ENCODE data around the gene HNRNPA3. TPM values are rescaled to one million over a fixed set of nuclear protein-coding genes. Genes with fewer than 3 reads are reported as not detected.
"Not testable (repeated sequence)": the region's sequence is repeated elsewhere in the genome, so short reads cannot be mapped to it uniquely, and the experiment has no call there.

The HNRNPA3 gene
- total and polyA plus RNA-seq, 2 experiments from 2014 or later = 15.0 to 51.0 TPM

GRCh38 chr2:177179227-177179626 is 33.4 kb upstream of the HNRNPA3 start:
- Histone ChIP-seq H3K9ac (no peak overlapping the region), H3F3A (ENCODE audit: insufficient read depth) (no peaks in the 10 kb centered on the region), H3K27me3 (replicated peaks; ENCODE audit: insufficient read depth) (no peaks in the 10 kb centered on the region), H3K4me2 (ENCODE audit: unreplicated experiment) (no peak overlapping the region), H3K9me3 (ENCODE audit: low read depth) (no peaks in the 10 kb centered on the region), H3K4me1 (ENCODE audit: insufficient read depth) (no peaks in the 10 kb centered on the region; the same call in 1 of the 2 replicates), H3K4me3 (no peak overlapping the region), H4K20me1 (ENCODE audit: insufficient read depth) (no peaks in the 10 kb centered on the region), H2AFZ (no peak overlapping the region), H3K36me3 (ENCODE audit: low read depth) (no peaks in the 10 kb centered on the region), H3K9me2 (ENCODE audit: insufficient read depth) (no peaks in the 10 kb centered on the region), H3K79me2 (ENCODE audit: insufficient read depth) (no peaks in the 10 kb centered on the region), H3K27ac (no peak overlapping the region)
- TF ChIP-seq EZH2 (IDR thresholded peaks at IDR 0.05; ENCODE audit: insufficient read depth, poor library complexity, severe bottlenecking) (no peak), EZH2phosphoT487 (IDR thresholded peaks at IDR 0.05; ENCODE audit: insufficient read depth, low read depth) (no peak)
- no peak for DNase-seq
- in situ Hi-C loops (cut with MboI) = no loop called here
- 62% methylated on average over 2 of the region's 2 CpGs for WGBS, 2 experiments (ENCODE audit: low coverage in 1 of 2, low lambda C conversion rate in 2 of 2, missing lambda C conversion rate in 2 of 2)

GRCh38 chr2:177179671-177180070 is 32.9 kb upstream of the HNRNPA3 start:
- H3K36me3 ChIP-seq (ENCODE audit: low read depth); H3K79me2 ChIP-seq (ENCODE audit: insufficient read depth); H3K27me3 ChIP-seq (replicated peaks; ENCODE audit: insufficient read depth); in situ Hi-C loops (cut with MboI); H3F3A ChIP-seq (ENCODE audit: insufficient read depth); H3K9ac ChIP-seq; H3K27ac ChIP-seq; H3K4me2 ChIP-seq (ENCODE audit: unreplicated experiment); H3K4me3 ChIP-seq; H3K4me1 ChIP-seq (ENCODE audit: insufficient read depth); H3K9me3 ChIP-seq (ENCODE audit: low read depth); H4K20me1 ChIP-seq (ENCODE audit: insufficient read depth); DNase-seq; H2AFZ ChIP-seq; H3K9me2 ChIP-seq (ENCODE audit: insufficient read depth): not testable (repeated sequence)

- no peaks in the 10 kb centered on the region for H4K20me1 ChIP-seq (ENCODE audit: insufficient read depth)
Measured at GRCh38 chr2:177180269-177181000, 32.2 kb upstream of the HNRNPA3 start.

GRCh38 chr2:177183860-177184259 is 28.7 kb upstream of the HNRNPA3 start:
- in situ Hi-C loops (cut with MboI) = no loop called here

More at GRCh38 chr2:177180269-177181000, 32.2 kb upstream of the HNRNPA3 start:
- Histone ChIP-seq H3K4me3 (no peak overlapping the region), H3K27me3 (replicated peaks; ENCODE audit: insufficient read depth) (no peaks in the 10 kb centered on the region), H3F3A (ENCODE audit: insufficient read depth) (no peaks in the 10 kb centered on the region), H2AFZ (no peak overlapping the region), H3K27ac (no peak overlapping the region), H3K9ac (no peak overlapping the region), H3K9me3 (ENCODE audit: low read depth) (no peaks in the 10 kb centered on the region), H3K36me3 (ENCODE audit: low read depth) (no peaks in the 10 kb centered on the region), H3K4me2 (ENCODE audit: unreplicated experiment) (no peak overlapping the region), H3K4me1 (ENCODE audit: insufficient read depth) (no peaks in the 10 kb centered on the region), H3K9me2 (ENCODE audit: insufficient read depth) (no peaks in the 10 kb centered on the region), H3K79me2 (ENCODE audit: insufficient read depth) (no peaks in the 10 kb centered on the region)
- TF ChIP-seq EZH2phosphoT487 (IDR thresholded peaks at IDR 0.05; ENCODE audit: insufficient read depth, low read depth) (no peak), EZH2 (IDR thresholded peaks at IDR 0.05; ENCODE audit: insufficient read depth, poor library complexity, severe bottlenecking) (no peak)
- 82 to 84% methylated on average over 5 of the region's 5 CpGs for WGBS, 2 experiments (ENCODE audit: low coverage in 1 of 2, low lambda C conversion rate in 2 of 2, missing lambda C conversion rate in 2 of 2)
- DNase-seq = no peak
- in situ Hi-C loops (cut with MboI) = no loop called here

GRCh38 chr2:177184606-177185005 is 28.0 kb upstream of the HNRNPA3 start:
- TF ChIP-seq EZH2 (IDR thresholded peaks at IDR 0.05; ENCODE audit: insufficient read depth, poor library complexity, severe bottlenecking) (no peak), EZH2phosphoT487 (IDR thresholded peaks at IDR 0.05; ENCODE audit: insufficient read depth, low read depth) (no peak)
- Histone ChIP-seq H3K79me2 (ENCODE audit: insufficient read depth) (no peaks in the 10 kb centered on the region), H3K36me3 (ENCODE audit: low read depth) (no peaks in the 10 kb centered on the region), H3K4me3 (no peak overlapping the region), H3K4me2 (ENCODE audit: unreplicated experiment) (no peak overlapping the region), H2AFZ (no peak overlapping the region), H4K20me1 (ENCODE audit: insufficient read depth) (no peaks in the 10 kb centered on the region), H3F3A (ENCODE audit: insufficient read depth) (0 out of 2 replicates have a peak, but pooled peaks cover 10% of the 10 kb centered on the region), H3K4me1 (ENCODE audit: insufficient read depth) (peaks cover 10% of the 10 kb centered on the region; the same call in 1 of the 2 replicates), H3K27me3 (replicated peaks; ENCODE audit: insufficient read depth) (no peaks in the 10 kb centered on the region), H3K9me3 (ENCODE audit: low read depth) (no peaks in the 10 kb centered on the region), H3K9ac (no peak overlapping the region), H3K9me2 (ENCODE audit: insufficient read depth) (no peaks in the 10 kb centered on the region), H3K27ac (no peak overlapping the region)
- no peak for DNase-seq
- 92 to 100% methylated on average over 1 of the region's 1 CpG for WGBS, 2 experiments (ENCODE audit: low coverage in 1 of 2, low lambda C conversion rate in 2 of 2, missing lambda C conversion rate in 2 of 2)
- in situ Hi-C loops (cut with MboI) = no loop called here

More at GRCh38 chr2:177183860-177184259, 28.7 kb upstream of the HNRNPA3 start:
- Histone ChIP-seq H3K4me3 (no peak overlapping the region), H2AFZ (no peak overlapping the region), H3K27ac (no peak overlapping the region), H3K4me2 (ENCODE audit: unreplicated experiment) (no peak overlapping the region), H4K20me1 (ENCODE audit: insufficient read depth) (no peaks in the 10 kb centered on the region), H3K9me3 (ENCODE audit: low read depth) (no peaks in the 10 kb centered on the region), H3K36me3 (ENCODE audit: low read depth) (no peaks in the 10 kb centered on the region), H3K9me2 (ENCODE audit: insufficient read depth) (no peaks in the 10 kb centered on the region), H3K79me2 (ENCODE audit: insufficient read depth) (no peaks in the 10 kb centered on the region), H3K27me3 (replicated peaks; ENCODE audit: insufficient read depth) (no peaks in the 10 kb centered on the region), H3K4me1 (ENCODE audit: insufficient read depth) (peaks cover 10% of the 10 kb centered on the region; the same call in 1 of the 2 replicates), H3K9ac (no peak overlapping the region), H3F3A (ENCODE audit: insufficient read depth) (0 out of 2 replicates have a peak, but pooled peaks cover 10% of the 10 kb centered on the region)
- no peak for DNase-seq
- TF ChIP-seq EZH2 (IDR thresholded peaks at IDR 0.05; ENCODE audit: insufficient read depth, poor library complexity, severe bottlenecking) (no peak), EZH2phosphoT487 (IDR thresholded peaks at IDR 0.05; ENCODE audit: insufficient read depth, low read depth) (no peak)

GRCh38 chr2:177186038-177186437 is 26.6 kb upstream of the HNRNPA3 start:
- H2AFZ ChIP-seq; H3F3A ChIP-seq (ENCODE audit: insufficient read depth); H3K27me3 ChIP-seq (replicated peaks; ENCODE audit: insufficient read depth); H4K20me1 ChIP-seq (ENCODE audit: insufficient read depth); H3K4me1 ChIP-seq (ENCODE audit: insufficient read depth); H3K27ac ChIP-seq; H3K9me3 ChIP-seq (ENCODE audit: low read depth); H3K36me3 ChIP-seq (ENCODE audit: low read depth); H3K4me2 ChIP-seq (ENCODE audit: unreplicated experiment); H3K9ac ChIP-seq; DNase-seq; in situ Hi-C loops (cut with MboI); H3K9me2 ChIP-seq (ENCODE audit: insufficient read depth); H3K4me3 ChIP-seq; H3K79me2 ChIP-seq (ENCODE audit: insufficient read depth): not testable (repeated sequence)
- WGBS, 2 experiments (ENCODE audit: low coverage in 1 of 2, low lambda C conversion rate in 2 of 2, missing lambda C conversion rate in 2 of 2) = 85 to 87% methylated on average over 7 of the region's 7 CpGs

Data from GM23248 (cell line).